ENCODE measurements around the gene CEMIP.
A peak's percentile ranks its signal among the peaks of the same experiment; 100 is the strongest.

Gene CEMIP

DNA sequence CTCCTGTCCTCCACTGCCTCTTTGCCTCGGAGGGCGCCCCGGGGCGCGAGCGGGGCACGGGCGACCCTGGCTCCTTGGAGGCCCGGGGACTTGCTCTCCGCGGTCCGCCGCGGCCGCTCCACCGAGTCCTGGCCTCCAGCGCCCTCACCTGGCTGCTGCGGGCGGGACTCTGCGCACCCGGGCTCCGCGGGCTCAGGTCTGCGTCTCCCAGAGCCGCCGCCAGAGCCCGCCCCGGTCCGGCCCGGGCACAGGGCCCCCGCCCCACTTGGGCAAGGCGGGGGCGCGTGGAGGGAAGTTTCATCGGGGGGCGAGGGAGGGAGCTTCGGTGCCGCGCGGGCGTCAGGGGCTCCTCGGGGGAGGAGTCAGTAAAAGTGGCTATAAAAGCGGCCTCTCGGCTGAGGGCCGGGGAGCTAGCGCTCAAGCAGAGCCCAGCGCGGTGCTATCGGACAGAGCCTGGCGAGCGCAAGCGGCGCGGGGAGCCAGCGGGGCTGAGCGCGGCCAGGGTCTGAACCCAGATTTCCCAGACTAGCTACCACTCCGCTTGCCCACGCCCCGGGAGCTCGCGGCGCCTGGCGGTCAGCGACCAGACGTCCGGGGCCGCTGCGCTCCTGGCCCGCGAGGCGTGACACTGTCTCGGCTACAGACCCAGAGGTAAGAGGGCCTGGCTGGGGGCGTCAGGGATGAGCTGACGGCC, at the start of gene CEMIP:
CEMIP (plus strand) TSS at position 407 of the 694 bp plus-strand sequence. CDS start 94,510 bp downstream, outside the sequence.
- Histone ChIP-seq H3K27me3 (ENCODE audit: control insufficient read depth in 1 of 2, insufficient read depth in 2 of 2, low read length in 2 of 2) (peaks cover 22 to 24% of the 10 kb centered on the region in 2 donors), H3K4me1 (ENCODE audit: control insufficient read depth in 1 of 2, insufficient read depth in 2 of 2, low read length in 2 of 2) (peaks cover 14 to 16% of the 10 kb centered on the region in 2 donors), H3K4me3 (ENCODE audit: low read depth in 1 of 2, low read length in 2 of 2) (peak within 1 kb of the TSS; percentile 58 to 65), H3K27ac (ENCODE audit: low read depth, low read length) (no peak within 1 kb of the TSS), H3K36me3 (ENCODE audit: control insufficient read depth in 1 of 2, insufficient read depth in 2 of 2, low read length in 2 of 2) (no peaks in the 10 kb centered on the region), H3K9ac (ENCODE audit: low read depth in 1 of 2, low read length in 2 of 2) (no peak within 1 kb of the TSS), H3K9me3 (ENCODE audit: control insufficient read depth in 1 of 2, low read length in 2 of 2) (no peaks in the 10 kb centered on the region)

DNA sequence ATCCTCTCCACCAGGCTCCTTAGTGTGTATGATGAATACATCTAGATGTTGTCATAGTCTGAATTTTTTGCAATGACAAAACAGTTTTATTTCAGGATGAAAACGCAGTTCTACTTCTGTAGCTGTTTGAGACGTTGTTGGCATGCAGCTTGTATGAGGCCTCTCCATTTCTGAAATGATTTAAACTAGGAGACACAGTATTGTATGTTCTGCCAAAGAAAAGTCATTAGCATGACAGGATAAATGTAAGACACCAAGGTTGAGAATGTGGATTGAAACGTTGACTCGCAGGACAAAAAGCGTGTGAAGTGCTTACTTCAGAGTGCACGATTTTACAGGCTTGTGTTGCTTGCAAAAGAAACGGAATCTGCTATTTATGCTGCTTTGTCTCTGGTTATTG, 48.8 kb upstream of the CEMIP start:
- no peaks in the 10 kb centered on the region for H3K27me3 ChIP-seq (ENCODE audit: control insufficient read depth in 1 of 2, insufficient read depth in 2 of 2, low read length in 2 of 2)
- no peak overlapping the region for H3K27ac ChIP-seq (ENCODE audit: low read depth, low read length)
- H3K9me3 ChIP-seq (ENCODE audit: control insufficient read depth in 1 of 2, low read length in 2 of 2) = no peaks in the 10 kb centered on the region
- H3K9ac ChIP-seq (ENCODE audit: low read depth in 1 of 2, low read length in 2 of 2) = no peak overlapping the region
- H3K36me3 ChIP-seq (ENCODE audit: control insufficient read depth in 1 of 2, insufficient read depth in 2 of 2, low read length in 2 of 2) = peaks cover 5% of the 10 kb centered on the region in 2 donors
- H3K4me1 ChIP-seq (ENCODE audit: control insufficient read depth in 1 of 2, insufficient read depth in 2 of 2, low read length in 2 of 2) = no peaks in the 10 kb centered on the region
- no peak overlapping the region for H3K4me3 ChIP-seq (ENCODE audit: low read depth in 1 of 2, low read length in 2 of 2)

- Histone ChIP-seq H3K27ac (ENCODE audit: low read depth, low read length) (no peak overlapping the region), H3K27me3 (ENCODE audit: control insufficient read depth in 1 of 2, insufficient read depth in 2 of 2, low read length in 2 of 2) (no peaks in the 10 kb centered on the region), H3K4me3 (ENCODE audit: low read depth in 1 of 2, low read length in 2 of 2) (no peak overlapping the region), H3K9ac (ENCODE audit: low read depth in 1 of 2, low read length in 2 of 2) (no peak overlapping the region), H3K36me3 (ENCODE audit: control insufficient read depth in 1 of 2, insufficient read depth in 2 of 2, low read length in 2 of 2) (peaks cover 5% of the 10 kb centered on the region in 2 donors), H3K4me1 (ENCODE audit: control insufficient read depth in 1 of 2, insufficient read depth in 2 of 2, low read length in 2 of 2) (no peaks in the 10 kb centered on the region), H3K9me3 (ENCODE audit: control insufficient read depth in 1 of 2, low read length in 2 of 2) (no peaks in the 10 kb centered on the region)
Observed at GRCh38 chr15:80730926-80731325, 48.2 kb upstream of the CEMIP start.

DNA sequence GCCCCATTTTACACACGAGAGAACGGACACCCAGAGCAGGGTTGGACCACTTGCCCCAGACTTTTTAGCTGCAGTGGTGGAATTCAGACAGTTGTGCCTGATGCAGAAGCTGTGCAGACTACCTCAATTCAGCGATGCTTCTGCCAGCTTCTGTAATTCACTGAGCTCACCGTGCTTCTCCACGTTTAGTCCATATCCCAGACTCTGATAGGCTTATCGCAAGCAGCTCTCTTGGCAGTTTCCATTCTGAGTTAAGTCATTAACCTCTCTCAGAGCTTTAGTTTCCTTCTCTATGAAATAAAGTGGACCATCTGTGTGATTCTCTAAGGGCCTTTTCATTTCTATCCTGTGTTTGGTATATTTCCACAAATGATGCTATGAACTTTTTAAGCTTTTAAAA, 47.0 kb upstream of the CEMIP start:
- H3K4me3 ChIP-seq (ENCODE audit: low read depth in 1 of 2, low read length in 2 of 2) = no peak overlapping the region
- no peaks in the 10 kb centered on the region for H3K9me3 ChIP-seq (ENCODE audit: control insufficient read depth in 1 of 2, low read length in 2 of 2)
- H3K36me3 ChIP-seq (ENCODE audit: control insufficient read depth in 1 of 2, insufficient read depth in 2 of 2, low read length in 2 of 2) = peaks cover 5% of the 10 kb centered on the region in 2 donors
- peaks cover 4% of the 10 kb centered on the region in 2 donors for H3K4me1 ChIP-seq (ENCODE audit: control insufficient read depth in 1 of 2, insufficient read depth in 2 of 2, low read length in 2 of 2)
- no peak overlapping the region for H3K9ac ChIP-seq (ENCODE audit: low read depth in 1 of 2, low read length in 2 of 2)
- H3K27ac ChIP-seq (ENCODE audit: low read depth, low read length) = no peak overlapping the region
- H3K27me3 ChIP-seq (ENCODE audit: control insufficient read depth in 1 of 2, insufficient read depth in 2 of 2, low read length in 2 of 2) = no peaks in the 10 kb centered on the region

DNA sequence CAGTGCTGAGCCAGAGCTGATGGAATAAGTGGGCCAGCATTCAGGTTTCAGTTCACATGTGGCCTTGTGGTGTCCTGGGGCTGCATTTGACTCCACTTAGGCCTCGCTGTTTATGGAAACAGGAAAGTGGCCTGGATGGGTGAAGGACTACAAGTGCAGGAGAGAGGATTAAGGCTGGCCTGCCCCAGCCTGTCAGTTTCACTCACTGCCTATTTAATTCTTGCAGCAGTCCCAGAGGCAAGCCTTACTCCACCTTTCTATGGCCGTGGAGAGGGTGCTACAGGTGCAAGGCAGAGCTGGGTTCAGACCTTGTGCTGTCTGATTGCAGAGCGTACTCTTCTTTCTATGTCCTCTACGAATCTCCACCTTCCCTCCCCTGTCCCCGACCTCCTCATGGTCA, 46.4 kb upstream of the CEMIP start:
- H3K36me3 ChIP-seq (ENCODE audit: control insufficient read depth in 1 of 2, insufficient read depth in 2 of 2, low read length in 2 of 2) = peaks cover 4 to 5% of the 10 kb centered on the region in 2 donors
- H3K9me3 ChIP-seq (ENCODE audit: control insufficient read depth in 1 of 2, low read length in 2 of 2) = no peaks in the 10 kb centered on the region
- H3K4me1 ChIP-seq (ENCODE audit: control insufficient read depth in 1 of 2, insufficient read depth in 2 of 2, low read length in 2 of 2) = peaks cover 4% of the 10 kb centered on the region in 2 donors
- no peak overlapping the region for H3K4me3 ChIP-seq (ENCODE audit: low read depth in 1 of 2, low read length in 2 of 2)
- H3K27me3 ChIP-seq (ENCODE audit: control insufficient read depth in 1 of 2, insufficient read depth in 2 of 2, low read length in 2 of 2) = no peaks in the 10 kb centered on the region
- H3K27ac ChIP-seq (ENCODE audit: low read depth, low read length) = no peak overlapping the region
- no peak overlapping the region for H3K9ac ChIP-seq (ENCODE audit: low read depth in 1 of 2, low read length in 2 of 2)

DNA sequence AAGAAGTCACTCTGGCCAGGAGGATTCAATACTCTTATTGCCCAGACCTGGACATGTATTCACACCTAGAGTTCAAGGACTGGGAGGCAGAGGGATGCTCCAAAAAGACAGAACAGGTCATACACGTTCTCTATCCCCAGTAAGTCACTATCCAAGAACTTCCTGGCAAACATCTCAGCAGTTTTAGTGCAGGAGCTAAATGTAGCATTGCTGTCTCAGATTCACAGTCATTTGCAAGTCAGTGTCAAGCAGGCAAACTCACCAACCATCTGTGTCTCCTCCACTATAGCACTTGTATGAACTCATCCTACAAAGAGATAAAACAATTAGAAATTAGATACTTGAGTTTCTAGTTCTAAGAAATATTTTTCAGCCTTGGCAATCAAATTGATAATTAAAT, 45.7 kb upstream of the CEMIP start:
- H3K9me3 ChIP-seq (ENCODE audit: control insufficient read depth in 1 of 2, low read length in 2 of 2) = no peaks in the 10 kb centered on the region
- no peak overlapping the region for H3K27ac ChIP-seq (ENCODE audit: low read depth, low read length)
- H3K27me3 ChIP-seq (ENCODE audit: control insufficient read depth in 1 of 2, insufficient read depth in 2 of 2, low read length in 2 of 2) = no peaks in the 10 kb centered on the region
- H3K4me3 ChIP-seq (ENCODE audit: low read depth in 1 of 2, low read length in 2 of 2) = no peak overlapping the region
- H3K4me1 ChIP-seq (ENCODE audit: control insufficient read depth in 1 of 2, insufficient read depth in 2 of 2, low read length in 2 of 2) = peaks cover 4% of the 10 kb centered on the region in 2 donors
- H3K9ac ChIP-seq (ENCODE audit: low read depth in 1 of 2, low read length in 2 of 2) = no peak overlapping the region
- H3K36me3 ChIP-seq (ENCODE audit: control insufficient read depth in 1 of 2, insufficient read depth in 2 of 2, low read length in 2 of 2) = no peaks in the 10 kb centered on the region

GRCh38 chr15:80735344-80735743, 43.8 kb upstream of the CEMIP start:
- H3K4me3 ChIP-seq (ENCODE audit: low read depth in 1 of 2, low read length in 2 of 2) = no peak overlapping the region
- H3K27ac ChIP-seq (ENCODE audit: low read depth, low read length) = no peak overlapping the region
- H3K36me3 ChIP-seq (ENCODE audit: control insufficient read depth in 1 of 2, insufficient read depth in 2 of 2, low read length in 2 of 2) = no peaks in the 10 kb centered on the region
- no peak overlapping the region for H3K9ac ChIP-seq (ENCODE audit: low read depth in 1 of 2, low read length in 2 of 2)
- H3K4me1 ChIP-seq (ENCODE audit: control insufficient read depth in 1 of 2, insufficient read depth in 2 of 2, low read length in 2 of 2) = peaks cover 4% of the 10 kb centered on the region in 2 donors
- H3K27me3 ChIP-seq (ENCODE audit: control insufficient read depth in 1 of 2, insufficient read depth in 2 of 2, low read length in 2 of 2) = no peaks in the 10 kb centered on the region
- no peaks in the 10 kb centered on the region for H3K9me3 ChIP-seq (ENCODE audit: control insufficient read depth in 1 of 2, low read length in 2 of 2)

DNA sequence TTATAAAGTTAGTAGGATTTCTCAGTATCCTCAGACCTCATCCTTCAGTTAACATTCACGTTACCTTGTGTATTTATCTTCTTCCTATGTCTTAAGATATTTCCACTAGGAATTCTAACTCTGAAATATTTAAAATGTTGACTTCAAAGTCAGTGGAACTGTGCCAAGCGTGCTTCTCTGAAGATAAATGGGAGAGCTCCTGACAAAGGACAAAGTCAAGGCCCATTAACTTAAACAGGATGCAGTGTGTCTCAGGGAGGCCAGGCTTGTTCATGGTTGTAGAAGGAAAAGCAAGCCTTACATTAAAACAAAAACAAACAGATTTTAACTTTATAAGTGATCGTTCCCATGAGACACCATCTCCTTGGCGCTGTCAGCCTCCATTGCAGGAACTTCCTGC, 42.6 kb upstream of the CEMIP start:
- H3K4me3 ChIP-seq (ENCODE audit: low read depth in 1 of 2, low read length in 2 of 2) = peak overlapping the region in 1 of 2 donors; percentile 7
- no peaks in the 10 kb centered on the region for H3K27me3 ChIP-seq (ENCODE audit: control insufficient read depth in 1 of 2, insufficient read depth in 2 of 2, low read length in 2 of 2)
- no peaks in the 10 kb centered on the region for H3K9me3 ChIP-seq (ENCODE audit: control insufficient read depth in 1 of 2, low read length in 2 of 2)
- no peak overlapping the region for H3K9ac ChIP-seq (ENCODE audit: low read depth in 1 of 2, low read length in 2 of 2)
- H3K4me1 ChIP-seq (ENCODE audit: control insufficient read depth in 1 of 2, insufficient read depth in 2 of 2, low read length in 2 of 2) = peaks cover 4% of the 10 kb centered on the region in 2 donors
- no peaks in the 10 kb centered on the region for H3K36me3 ChIP-seq (ENCODE audit: control insufficient read depth in 1 of 2, insufficient read depth in 2 of 2, low read length in 2 of 2)
- no peak overlapping the region for H3K27ac ChIP-seq (ENCODE audit: low read depth, low read length)

- Histone ChIP-seq H3K4me1 (ENCODE audit: control insufficient read depth in 1 of 2, insufficient read depth in 2 of 2, low read length in 2 of 2) (peaks cover 4% of the 10 kb centered on the region in 2 donors), H3K9ac (ENCODE audit: low read depth in 1 of 2, low read length in 2 of 2) (no peak overlapping the region), H3K9me3 (ENCODE audit: control insufficient read depth in 1 of 2, low read length in 2 of 2) (no peaks in the 10 kb centered on the region), H3K36me3 (ENCODE audit: control insufficient read depth in 1 of 2, insufficient read depth in 2 of 2, low read length in 2 of 2) (no peaks in the 10 kb centered on the region), H3K4me3 (ENCODE audit: low read depth in 1 of 2, low read length in 2 of 2) (no peak overlapping the region), H3K27ac (ENCODE audit: low read depth, low read length) (no peak overlapping the region), H3K27me3 (ENCODE audit: control insufficient read depth in 1 of 2, insufficient read depth in 2 of 2, low read length in 2 of 2) (no peaks in the 10 kb centered on the region)
Observed at GRCh38 chr15:80739919-80740318, 39.3 kb upstream of the CEMIP start.

- no peaks in the 10 kb centered on the region for H3K36me3 ChIP-seq (ENCODE audit: control insufficient read depth in 1 of 2, insufficient read depth in 2 of 2, low read length in 2 of 2)
- H3K9ac ChIP-seq (ENCODE audit: low read depth in 1 of 2, low read length in 2 of 2) = no peak overlapping the region
- no peak overlapping the region for H3K27ac ChIP-seq (ENCODE audit: low read depth, low read length)
- H3K4me3 ChIP-seq (ENCODE audit: low read depth in 1 of 2, low read length in 2 of 2) = no peak overlapping the region
- no peaks in the 10 kb centered on the region for H3K27me3 ChIP-seq (ENCODE audit: control insufficient read depth in 1 of 2, insufficient read depth in 2 of 2, low read length in 2 of 2)
- H3K4me1 ChIP-seq (ENCODE audit: control insufficient read depth in 1 of 2, insufficient read depth in 2 of 2, low read length in 2 of 2) = no peaks in the 10 kb centered on the region
- no peaks in the 10 kb centered on the region for H3K9me3 ChIP-seq (ENCODE audit: control insufficient read depth in 1 of 2, low read length in 2 of 2)
Observed at GRCh38 chr15:80742081-80742480, 37.1 kb upstream of the CEMIP start.
